Loucy (cell line): ENCODE results near the gene CHIC2.
"Not testable (repeated sequence)": the region's sequence is repeated elsewhere in the genome, so short reads cannot be mapped to it uniquely, and the experiment has no call there.

Experiments used
- H2AFZ ChIP-seq: fragments of 200-600 bp; sonication (generic); 2 replicates; pipeline ENCODE4 v1.6.0; 2016; ENCODE audit warnings: antibody characterized with exemption, mild to moderate bottlenecking, low read length, moderate library complexity
- H3F3A ChIP-seq: fragments of 200-600 bp; 2 replicates; pipeline ENCODE4 v1.6.0; 2016; ENCODE audit warnings: antibody characterized with exemption, low read depth, mild to moderate bottlenecking
- H3K27me3 ChIP-seq: fragments of 200-600 bp; sonication (generic); 2 replicates; pipeline ENCODE4 v1.6.1; 2014; ENCODE audit warnings: low read length, mild to moderate bottlenecking; ENCODE audit not compliant: insufficient read depth, poor library complexity, severe bottlenecking
- H3K36me3 ChIP-seq: fragments of 200-600 bp; sonication (generic); 2 replicates; pipeline ENCODE4 v1.6.1; 2016; ENCODE audit warnings: low read length; ENCODE audit not compliant: insufficient read depth
- H3K4me1 ChIP-seq: fragments of 200-600 bp; sonication (generic); 2 replicates; pipeline ENCODE4 v1.5.1; 2014; ENCODE audit warnings: low read length, mild to moderate bottlenecking; ENCODE audit not compliant: insufficient read depth, poor library complexity, severe bottlenecking
- H3K4me2 ChIP-seq: fragments of 200-600 bp; sonication (generic); 2 replicates; pipeline ENCODE4 v1.6.0; 2014; ENCODE audit warnings: antibody characterized with exemption, low read length, low read depth, mild to moderate bottlenecking; ENCODE audit not compliant: poor library complexity, severe bottlenecking
- H3K4me3 ChIP-seq: fragments of 200-600 bp; sonication (generic); 2 replicates; pipeline ENCODE4 v1.5.1; 2014; ENCODE audit warnings: low read length, mild to moderate bottlenecking, mixed read lengths; ENCODE audit not compliant: poor library complexity, severe bottlenecking
- H3K79me2 ChIP-seq: fragments of 200-600 bp; sonication (generic); 2 replicates; pipeline ENCODE4 v1.6.1; 2014; ENCODE audit warnings: low read length; ENCODE audit not compliant: insufficient read depth
- H3K9ac ChIP-seq: fragments of 200-600 bp; sonication (generic); 2 replicates; pipeline ENCODE4 v1.6.0; 2014; ENCODE audit warnings: mild to moderate bottlenecking, low read depth, low read length, moderate library complexity; ENCODE audit not compliant: poor library complexity, severe bottlenecking
- H3K9me2 ChIP-seq: fragments of 200-600 bp; sonication (generic); replicated peaks from 2 replicates; pipeline ENCODE4 v1.6.1; 2016; ENCODE audit warnings: low read depth, low read length, mixed read lengths
- H3K9me3 ChIP-seq: fragments of 200-600 bp; sonication (generic); 2 replicates; pipeline ENCODE4 v1.6.1; 2014; ENCODE audit warnings: mild to moderate bottlenecking, antibody characterized with exemption, low read length, low read depth; ENCODE audit not compliant: insufficient read depth
- H4K20me1 ChIP-seq: fragments of 200-600 bp; sonication (generic); 2 replicates; pipeline ENCODE4 v1.6.0; 2014; ENCODE audit warnings: antibody characterized with exemption, low read length, mild to moderate bottlenecking; ENCODE audit not compliant: insufficient read depth, poor library complexity, severe bottlenecking
- CTCF ChIP-seq: fragments of 200-600 bp; sonication (generic); conservative IDR thresholded peaks from 2 replicates; pipeline ENCODE4 v1.5.1; 2014; ENCODE audit warnings: mild to moderate bottlenecking, antibody characterized with exemption, low read length
- EZH2phosphoT487 ChIP-seq: fragments of 200-600 bp; IDR thresholded peaks from 2 replicates; pipeline ENCODE4 v1.6.1; 2018; ENCODE audit warnings: antibody characterized with exemption, mild to moderate bottlenecking, moderate library complexity, borderline replicate concordance

CHIC2 gene

GRCh38 chr4:54064317-54065111 is at the start of gene CHIC2:
Gene CHIC2 (minus strand): TSS chr4:54064605. CDS start chr4:54064300, 305 bp downstream.
- no peaks in the 10 kb centered on the region for H3K36me3 ChIP-seq
- H2AFZ ChIP-seq: peak within 1 kb of the TSS; percentile 95
- peak within 1 kb of the TSS; percentile 93 for H3K4me2 ChIP-seq
- no peaks in the 10 kb centered on the region for H3K9me3 ChIP-seq
- H4K20me1 ChIP-seq: peaks cover 47% of the 10 kb centered on the region
- H3K9me2 ChIP-seq: no peaks in the 10 kb centered on the region
- peaks cover 56% of the 10 kb centered on the region for H3K4me1 ChIP-seq
- peak within 1 kb of the TSS; percentile 98 for H3K9ac ChIP-seq
- peaks cover 48% of the 10 kb centered on the region for H3K79me2 ChIP-seq
- TF ChIP-seq CTCF: no peak
- TF ChIP-seq EZH2phosphoT487: no peak
- no peaks in the 10 kb centered on the region for H3K27me3 ChIP-seq
- H3K4me3 ChIP-seq: peak within 1 kb of the TSS; percentile 96
- no peaks in the 10 kb centered on the region; the same call in 1 of the 2 replicates for H3F3A ChIP-seq

GRCh38 chr4:54113206-54113605 is 48.8 kb upstream of the CHIC2 start:
- H2AFZ ChIP-seq, H3K9me3 ChIP-seq, H3K9ac ChIP-seq, H3K36me3 ChIP-seq, H4K20me1 ChIP-seq, H3K4me1 ChIP-seq, H3K4me2 ChIP-seq, H3K4me3 ChIP-seq, H3K79me2 ChIP-seq, H3K27me3 ChIP-seq, H3F3A ChIP-seq, H3K9me2 ChIP-seq: not testable (repeated sequence)

- H3K9me3 ChIP-seq: no peaks in the 10 kb centered on the region
- H3K79me2 ChIP-seq: no peaks in the 10 kb centered on the region
- no peaks in the 10 kb centered on the region for H3K27me3 ChIP-seq
- no peak overlapping the region for H3K4me3 ChIP-seq
- no peak for TF ChIP-seq EZH2phosphoT487
- TF ChIP-seq CTCF: no peak
- H3K4me1 ChIP-seq: no peaks in the 10 kb centered on the region
- no peak overlapping the region for H2AFZ ChIP-seq
- no peaks in the 10 kb centered on the region for H3F3A ChIP-seq
- H4K20me1 ChIP-seq: no peaks in the 10 kb centered on the region
- no peak overlapping the region for H3K4me2 ChIP-seq
- no peaks in the 10 kb centered on the region for H3K36me3 ChIP-seq
- H3K9ac ChIP-seq: no peak overlapping the region
- no peaks in the 10 kb centered on the region for H3K9me2 ChIP-seq
Measured at GRCh38 chr4:54110019-54110416, 45.6 kb upstream of the CHIC2 start.
